Measurements from ENCODE around the gene B3GAT1. TPM values are rescaled to one million over a fixed set of nuclear protein-coding genes. Genes with fewer than 3 reads are reported as not detected.

The B3GAT1 gene
- total RNA-seq, 1 donor from 2014 or later: 1.9 TPM

DNA sequence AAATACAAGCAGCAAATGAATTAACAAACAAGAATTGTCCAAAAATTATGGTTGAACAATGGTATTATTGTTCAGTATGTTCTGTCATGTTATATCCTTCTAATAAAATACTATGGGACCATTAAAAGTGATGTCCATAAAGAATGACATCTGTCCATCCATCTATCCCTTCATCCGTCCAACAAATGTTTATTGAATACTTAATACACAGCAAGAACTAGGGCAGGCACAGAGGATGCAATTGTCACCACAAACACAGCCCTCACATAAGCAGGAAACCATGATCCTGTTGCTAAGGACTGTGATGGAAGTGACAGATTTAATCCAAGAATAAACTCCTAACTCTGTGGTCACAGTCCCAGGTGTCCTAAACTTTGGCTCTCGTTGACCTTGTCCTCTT, 20.7 kb upstream of the B3GAT1 start:
- Histone ChIP-seq H4K20me1 (ENCODE audit: insufficient read depth, low read length) (no peaks in the 10 kb centered on the region), H3K4me1 (ENCODE audit: insufficient read depth, low read length) (no peaks in the 10 kb centered on the region), H3K4me2 (ENCODE audit: low read length) (no peak overlapping the region), H2AFZ (ENCODE audit: low read depth, low read length) (no peak overlapping the region), H3K36me3 (ENCODE audit: insufficient read depth, low read length) (no peaks in the 10 kb centered on the region), H3K9me3 (ENCODE audit: insufficient read depth, low read depth, low read length) (no peaks in the 10 kb centered on the region), H3K79me2 (ENCODE audit: insufficient read depth, low read length) (no peaks in the 10 kb centered on the region), H3K9ac (ENCODE audit: low read length) (no peak overlapping the region), H3K4me3 (ENCODE audit: insufficient read depth, low read depth, low read length) (no peak overlapping the region), H3K27ac (ENCODE audit: low read depth, low read length) (no peak overlapping the region), H3K27me3 (ENCODE audit: insufficient read depth, low read length) (no peaks in the 10 kb centered on the region)
- Mint-ChIP-seq H3K36me3 (ENCODE audit: low read depth, unreplicated experiment) (no peaks in the 10 kb centered on the region), H3K9me3 (ENCODE audit: unreplicated experiment) (peaks cover 3% of the 10 kb centered on the region), H3K4me3 (ENCODE audit: unreplicated experiment) (no peak overlapping the region), H3K27me3 (ENCODE audit: low read depth, unreplicated experiment) (peaks cover 18% of the 10 kb centered on the region), H3K4me1 (ENCODE audit: low read depth, unreplicated experiment) (peaks cover 1% of the 10 kb centered on the region), H3K27ac (ENCODE audit: unreplicated experiment) (no peak overlapping the region)
- no peak for TF ChIP-seq EZH2 (IDR thresholded peaks at IDR 0.05; ENCODE audit: insufficient read depth, low read length)
- TF ChIP-seq, protein P1, sequence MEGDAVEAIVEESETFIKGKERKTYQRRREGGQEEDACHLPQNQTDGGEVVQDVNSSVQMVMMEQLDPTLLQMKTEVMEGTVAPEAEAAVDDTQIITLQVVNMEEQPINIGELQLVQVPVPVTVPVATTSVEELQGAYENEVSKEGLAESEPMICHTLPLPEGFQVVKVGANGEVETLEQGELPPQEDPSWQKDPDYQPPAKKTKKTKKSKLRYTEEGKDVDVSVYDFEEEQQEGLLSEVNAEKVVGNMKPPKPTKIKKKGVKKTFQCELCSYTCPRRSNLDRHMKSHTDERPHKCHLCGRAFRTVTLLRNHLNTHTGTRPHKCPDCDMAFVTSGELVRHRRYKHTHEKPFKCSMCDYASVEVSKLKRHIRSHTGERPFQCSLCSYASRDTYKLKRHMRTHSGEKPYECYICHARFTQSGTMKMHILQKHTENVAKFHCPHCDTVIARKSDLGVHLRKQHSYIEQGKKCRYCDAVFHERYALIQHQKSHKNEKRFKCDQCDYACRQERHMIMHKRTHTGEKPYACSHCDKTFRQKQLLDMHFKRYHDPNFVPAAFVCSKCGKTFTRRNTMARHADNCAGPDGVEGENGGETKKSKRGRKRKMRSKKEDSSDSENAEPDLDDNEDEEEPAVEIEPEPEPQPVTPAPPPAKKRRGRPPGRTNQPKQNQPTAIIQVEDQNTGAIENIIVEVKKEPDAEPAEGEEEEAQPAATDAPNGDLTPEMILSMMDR (IDR thresholded peaks at IDR 0.05; ENCODE audit: insufficient read depth, low read depth, low read length): no peak
- FAIRE-seq: no peak
- no peak for DNase-seq (ENCODE audit: low read depth)

DNA sequence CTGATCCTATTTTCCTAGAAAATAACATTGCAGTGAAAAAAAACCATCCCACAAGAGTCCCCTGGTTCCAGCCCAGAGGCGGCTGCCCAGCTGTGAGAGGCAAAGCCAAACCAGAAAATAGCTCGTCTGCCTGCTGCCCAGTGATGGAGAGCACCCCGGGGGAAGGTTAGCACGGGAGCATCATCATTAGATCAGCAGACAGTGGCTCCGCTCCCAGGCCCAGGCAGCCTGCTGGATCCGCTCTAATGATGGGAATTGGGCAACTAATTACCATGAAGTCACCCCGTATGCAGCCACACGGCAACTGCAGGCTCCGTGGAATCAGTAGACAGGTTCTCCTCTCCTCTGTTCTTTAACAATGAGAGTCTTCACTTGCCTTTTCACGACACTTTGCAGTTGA, 17.1 kb upstream of the B3GAT1 start:
- H3K36me3 Mint-ChIP-seq (ENCODE audit: low read depth, unreplicated experiment): no peaks in the 10 kb centered on the region
- peaks cover 3% of the 10 kb centered on the region for H3K9me3 Mint-ChIP-seq (ENCODE audit: unreplicated experiment)
- Histone ChIP-seq H3K4me3 (ENCODE audit: insufficient read depth, low read depth, low read length) (no peak overlapping the region), H4K20me1 (ENCODE audit: insufficient read depth, low read length) (no peaks in the 10 kb centered on the region), H3K4me2 (ENCODE audit: low read length) (no peak overlapping the region), H3K27ac (ENCODE audit: low read depth, low read length) (no peak overlapping the region), H3K79me2 (ENCODE audit: insufficient read depth, low read length) (no peaks in the 10 kb centered on the region), H3K4me1 (ENCODE audit: insufficient read depth, low read length) (no peaks in the 10 kb centered on the region), H3K9me3 (ENCODE audit: insufficient read depth, low read depth, low read length) (no peaks in the 10 kb centered on the region), H3K9ac (ENCODE audit: low read length) (no peak overlapping the region), H2AFZ (ENCODE audit: low read depth, low read length) (no peak overlapping the region), H3K36me3 (ENCODE audit: insufficient read depth, low read length) (no peaks in the 10 kb centered on the region), H3K27me3 (ENCODE audit: insufficient read depth, low read length) (no peaks in the 10 kb centered on the region)
- TF ChIP-seq EZH2 (IDR thresholded peaks at IDR 0.05; ENCODE audit: insufficient read depth, low read length): no peak
- TF ChIP-seq, protein P1 (IDR thresholded peaks at IDR 0.05; ENCODE audit: insufficient read depth, low read depth, low read length): no peak
- no peak overlapping the region for H3K27ac Mint-ChIP-seq (ENCODE audit: unreplicated experiment)
- FAIRE-seq: no peak
- H3K4me1 Mint-ChIP-seq (ENCODE audit: low read depth, unreplicated experiment): peaks cover 5% of the 10 kb centered on the region
- no peak overlapping the region for H3K4me3 Mint-ChIP-seq (ENCODE audit: unreplicated experiment)
- peaks cover 35% of the 10 kb centered on the region for H3K27me3 Mint-ChIP-seq (ENCODE audit: low read depth, unreplicated experiment)
- no peak for DNase-seq (ENCODE audit: low read depth)

DNA sequence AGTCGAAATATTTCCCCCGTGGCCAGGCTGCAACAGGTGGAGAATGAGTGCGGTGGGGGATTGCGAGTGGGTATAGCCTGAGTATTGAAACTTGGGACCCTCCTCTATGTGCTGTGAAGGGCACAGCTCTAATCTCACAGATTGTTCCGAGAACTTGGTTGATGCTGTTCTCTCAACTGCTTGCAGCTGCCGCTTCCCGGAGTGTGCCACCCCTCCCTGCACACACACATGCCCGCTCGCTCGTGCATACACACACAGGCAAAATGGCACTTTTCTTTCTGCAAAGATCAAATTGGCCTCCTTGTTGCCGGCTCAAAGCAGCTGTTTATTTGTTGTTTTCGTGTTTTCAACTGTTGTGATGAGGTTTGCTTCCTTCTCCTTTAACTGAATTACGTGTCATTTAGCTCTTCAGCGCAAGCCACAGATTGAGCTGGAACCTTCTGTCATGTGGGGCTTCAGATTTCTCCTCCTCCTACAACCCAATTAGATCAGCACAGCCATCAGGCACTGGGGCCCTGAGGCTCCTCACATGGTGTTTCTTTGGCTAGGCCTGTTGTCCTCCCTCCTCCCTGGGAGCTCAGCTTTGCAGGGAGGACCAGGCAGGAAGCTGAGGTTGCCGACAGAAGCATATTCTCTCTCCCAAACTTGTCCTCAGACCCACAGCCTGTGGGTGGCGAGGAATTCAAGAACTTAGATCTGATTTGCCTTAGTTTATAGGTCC, 13.9 kb upstream of the B3GAT1 start:
- H3K4me1 Mint-ChIP-seq (ENCODE audit: low read depth, unreplicated experiment): peaks cover 4% of the 10 kb centered on the region
- no peak overlapping the region for H2AFZ ChIP-seq (ENCODE audit: low read depth, low read length)
- no peaks in the 10 kb centered on the region for H3K79me2 ChIP-seq (ENCODE audit: insufficient read depth, low read length)
- no peak overlapping the region for H3K27ac Mint-ChIP-seq (ENCODE audit: unreplicated experiment)
- H4K20me1 ChIP-seq (ENCODE audit: insufficient read depth, low read length): no peaks in the 10 kb centered on the region
- no peaks in the 10 kb centered on the region for H3K36me3 ChIP-seq (ENCODE audit: insufficient read depth, low read length)
- H3K9me3 Mint-ChIP-seq (ENCODE audit: unreplicated experiment): peaks cover 3% of the 10 kb centered on the region
- no peak overlapping the region for H3K4me3 Mint-ChIP-seq (ENCODE audit: unreplicated experiment)
- no peak overlapping the region for H3K9ac ChIP-seq (ENCODE audit: low read length)
- peaks cover 48% of the 10 kb centered on the region for H3K27me3 Mint-ChIP-seq (ENCODE audit: low read depth, unreplicated experiment)
- H3K36me3 Mint-ChIP-seq (ENCODE audit: low read depth, unreplicated experiment): no peaks in the 10 kb centered on the region
- no peak for FAIRE-seq
- no peaks in the 10 kb centered on the region for H3K27me3 ChIP-seq (ENCODE audit: insufficient read depth, low read length)
- H3K4me1 ChIP-seq (ENCODE audit: insufficient read depth, low read length): no peaks in the 10 kb centered on the region
- no peak for DNase-seq (ENCODE audit: low read depth)
- no peaks in the 10 kb centered on the region for H3K9me3 ChIP-seq (ENCODE audit: insufficient read depth, low read depth, low read length)
- no peak overlapping the region for H3K4me2 ChIP-seq (ENCODE audit: low read length)
- TF ChIP-seq EZH2 (IDR thresholded peaks at IDR 0.05; ENCODE audit: insufficient read depth, low read length): no peak
- TF ChIP-seq, protein P1 (IDR thresholded peaks at IDR 0.05; ENCODE audit: insufficient read depth, low read depth, low read length): no peak
- no peak overlapping the region for H3K27ac ChIP-seq (ENCODE audit: low read depth, low read length)
- no peak overlapping the region for H3K4me3 ChIP-seq (ENCODE audit: insufficient read depth, low read depth, low read length)
